ENCODE measurements around the gene ZNF169.
"Not testable (repeated sequence)": the region's sequence is repeated elsewhere in the genome, so short reads cannot be mapped to it uniquely, and the experiment has no call there.

The ZNF169 gene

GRCh38 chr9:94287877-94288513, 28.9 kb downstream of the ZNF169 start:
- no peak for DNase-seq

DNA sequence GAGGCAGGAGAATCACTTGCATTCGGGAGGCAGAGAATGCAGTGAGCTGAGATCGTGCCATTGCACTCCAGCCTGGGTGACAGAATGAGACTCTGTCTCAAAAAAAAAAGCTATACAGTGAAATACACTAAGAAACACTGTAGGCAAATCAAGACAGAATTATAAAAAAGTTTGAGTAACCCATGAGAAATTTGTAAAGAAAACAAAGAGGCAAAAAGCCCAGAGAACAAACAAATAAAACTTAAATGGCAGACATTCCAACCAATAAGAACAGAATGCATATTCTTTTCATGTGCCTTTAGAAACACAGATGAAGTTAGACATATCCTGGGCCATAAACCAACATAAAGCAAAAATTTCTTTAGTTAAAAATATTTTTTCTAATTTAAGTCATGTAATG, 30.6 kb downstream of the ZNF169 start:
- DNase-seq: no peak

GRCh38 chr9:94298949-94299599, 40.0 kb downstream of the ZNF169 start:
- no peak for DNase-seq

GRCh38 chr9:94300470-94301301, 41.6 kb downstream of the ZNF169 start:
- DNase-seq: no peak

DNA sequence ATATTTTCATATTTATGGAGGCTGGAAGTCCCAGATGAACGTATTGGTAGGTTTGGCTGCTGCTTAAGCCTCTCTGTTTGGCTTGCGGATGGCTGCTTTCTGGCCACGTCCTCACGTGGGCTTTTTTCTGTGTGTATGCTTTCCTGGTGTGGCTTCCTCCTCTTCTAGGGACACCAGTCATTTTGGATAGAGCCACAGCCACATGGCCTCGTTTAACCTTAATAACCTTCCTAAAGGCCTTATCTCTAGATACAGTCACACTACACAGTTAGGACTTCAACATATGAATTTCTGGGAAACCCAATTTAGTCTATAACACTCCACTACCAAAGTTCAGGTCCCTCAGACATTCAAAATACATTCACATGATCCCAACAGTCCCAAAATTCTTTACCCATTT, 42.5 kb downstream of the ZNF169 start:
- DNase-seq: no peak

- no peak for DNase-seq
Observed at GRCh38 chr9:94302426-94302825, 43.3 kb downstream of the ZNF169 start.

DNA sequence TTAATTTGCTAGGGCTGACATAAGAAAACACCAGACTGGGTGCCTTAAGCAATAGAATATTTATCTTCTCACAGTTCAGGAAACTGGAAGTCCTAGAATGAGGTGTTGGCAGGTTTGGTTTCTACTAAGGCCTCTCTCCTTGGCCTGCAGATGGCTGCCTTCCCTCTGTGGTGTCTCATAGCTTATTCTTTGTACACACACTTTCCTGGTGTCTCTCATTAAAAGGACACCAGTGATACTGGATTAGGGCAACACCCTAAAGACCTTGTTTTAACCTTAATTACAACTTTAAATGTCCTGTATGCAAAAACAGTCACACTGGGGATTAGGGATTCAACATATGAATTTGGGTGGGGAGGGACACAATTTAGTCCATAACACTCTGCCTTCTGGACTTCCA, 44.2 kb downstream of the ZNF169 start:
- no peak for DNase-seq

- DNase-seq: not testable (repeated sequence)
Observed at GRCh38 chr9:94315034-94315984, 56.2 kb downstream of the ZNF169 start.

DNA sequence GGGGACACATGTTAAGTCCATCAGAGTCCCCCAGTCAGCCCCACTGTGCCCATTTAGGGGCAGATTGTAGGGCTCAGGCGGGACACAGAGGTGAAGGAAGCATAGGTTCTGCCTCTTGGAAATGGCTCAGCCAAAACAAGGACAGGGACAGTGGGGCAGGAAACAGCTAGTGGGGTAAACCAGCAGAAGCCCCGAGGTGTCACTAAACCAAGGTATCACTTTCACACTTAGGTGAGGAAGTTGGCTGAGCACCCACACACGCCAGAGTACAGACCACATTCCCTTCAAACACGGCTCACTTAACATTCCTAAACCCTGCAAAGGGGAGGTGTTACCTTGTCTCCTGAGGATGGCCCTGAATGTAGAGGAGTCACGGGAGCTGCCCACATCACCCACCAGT, 57.1 kb downstream of the ZNF169 start:
- not testable (repeated sequence) for DNase-seq

GRCh38 chr9:94317949-94318657, 59.0 kb downstream of the ZNF169 start:
- DNase-seq: not testable (repeated sequence)

GRCh38 chr9:94322342-94322940, 63.3 kb downstream of the ZNF169 start:
- DNase-seq: not testable (repeated sequence)

DNA sequence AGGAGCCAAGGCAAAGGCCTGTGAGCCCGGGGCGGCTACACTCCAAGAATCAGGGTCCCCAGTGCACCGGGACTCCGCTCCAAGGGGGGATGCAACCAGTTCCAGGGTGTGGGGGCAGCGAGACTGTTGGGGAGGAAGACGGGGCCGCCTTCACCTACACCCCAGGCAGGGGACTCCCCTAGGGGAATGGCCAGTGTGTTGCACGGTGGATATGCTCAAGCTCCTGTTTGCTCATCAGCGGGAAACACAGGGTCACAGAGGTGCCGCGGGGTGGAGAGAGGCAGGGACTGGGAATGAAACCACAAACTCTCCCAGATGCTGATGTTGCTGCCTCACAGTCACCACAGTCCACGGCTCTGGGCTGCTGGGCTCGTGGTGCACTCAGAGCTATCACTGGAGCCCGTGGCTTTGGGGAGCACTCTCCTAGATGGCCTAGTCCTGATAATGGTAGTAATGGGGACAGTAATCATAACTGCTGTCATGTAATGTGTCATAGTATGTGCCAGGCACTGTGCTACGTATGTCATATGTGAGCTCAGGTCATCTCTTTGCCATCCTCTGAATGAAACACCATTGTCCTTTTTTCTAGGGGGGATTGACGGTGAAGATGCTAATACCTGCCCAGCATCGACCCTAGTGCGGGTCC, 64.2 kb downstream of the ZNF169 start:
- DNase-seq: not testable (repeated sequence)

DNA sequence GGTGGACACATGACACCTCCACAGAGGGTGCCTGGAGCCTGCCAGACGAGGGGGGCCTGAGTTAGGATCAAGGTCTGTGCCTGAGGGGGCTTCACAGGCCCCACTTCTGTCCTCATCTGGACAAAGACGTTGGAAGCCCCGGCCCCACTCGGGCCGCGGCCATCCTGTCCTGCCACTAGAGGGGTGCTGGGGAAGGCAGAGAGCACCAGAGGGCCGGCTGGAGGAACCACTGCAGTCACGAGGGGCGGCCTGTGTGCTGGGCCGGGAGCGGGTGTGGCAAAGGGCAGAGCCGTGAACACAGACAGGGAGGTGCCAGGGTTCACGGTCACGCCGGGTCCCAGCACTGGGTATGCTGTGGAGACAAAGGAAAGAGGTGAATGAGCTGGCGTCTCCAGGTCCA, 66.5 kb downstream of the ZNF169 start:
- DNase-seq: not testable (repeated sequence)

GRCh38 chr9:94328544-94328943, 69.4 kb downstream of the ZNF169 start, which contains the start of gene NUTM2F:
TSS of gene NUTM2F (minus strand) at chr9:94328644. CDS start at chr9:94328623, 21 bp downstream.
- DNase-seq: not testable (repeated sequence)

- not testable (repeated sequence) for DNase-seq
Observed at GRCh38 chr9:94336445-94336844, 77.3 kb downstream of the ZNF169 start.

DNA sequence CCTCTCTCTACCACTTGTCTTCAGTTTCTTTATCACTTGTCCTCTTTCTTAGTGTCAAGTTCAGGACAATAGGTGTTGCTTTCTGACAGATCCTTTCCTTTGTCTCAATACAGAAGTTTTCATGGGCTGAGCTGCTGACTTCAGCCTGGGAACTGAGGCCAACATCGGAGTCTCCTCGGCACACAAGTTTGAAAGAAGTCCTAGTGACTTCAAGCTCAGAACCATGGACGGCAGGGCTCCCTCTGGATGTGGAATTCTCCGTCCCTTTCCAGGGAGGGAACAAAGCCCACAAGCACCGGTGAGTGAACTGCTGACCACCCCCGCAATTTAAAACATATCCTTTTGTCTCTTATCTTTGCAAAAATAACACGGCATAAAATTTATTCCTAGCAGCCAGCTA, 79.6 kb downstream of the ZNF169 start:
- not testable (repeated sequence) for DNase-seq

DNA sequence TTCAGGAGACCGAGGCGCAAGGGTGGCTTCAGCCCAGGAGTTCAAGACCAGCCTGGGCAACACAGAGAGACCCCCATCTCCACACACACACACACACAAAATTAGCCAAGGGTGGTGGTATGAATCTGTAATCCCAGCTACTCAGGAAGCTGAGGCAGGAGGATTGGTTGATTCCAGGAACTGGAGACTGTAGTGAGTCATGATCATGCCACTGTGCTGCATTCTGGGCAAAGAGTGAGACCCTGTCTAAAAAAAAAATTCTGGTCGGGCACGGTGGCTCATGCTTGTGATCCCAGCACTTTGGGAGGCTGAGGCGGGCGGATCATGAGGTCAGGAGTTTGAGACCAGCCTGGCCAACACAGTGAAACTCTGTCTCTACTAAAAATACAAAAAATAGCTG, 80.6 kb downstream of the ZNF169 start:
- not testable (repeated sequence) for DNase-seq

GRCh38 chr9:94340750-94341149, 81.7 kb downstream of the ZNF169 start:
- not testable (repeated sequence) for DNase-seq

DNA sequence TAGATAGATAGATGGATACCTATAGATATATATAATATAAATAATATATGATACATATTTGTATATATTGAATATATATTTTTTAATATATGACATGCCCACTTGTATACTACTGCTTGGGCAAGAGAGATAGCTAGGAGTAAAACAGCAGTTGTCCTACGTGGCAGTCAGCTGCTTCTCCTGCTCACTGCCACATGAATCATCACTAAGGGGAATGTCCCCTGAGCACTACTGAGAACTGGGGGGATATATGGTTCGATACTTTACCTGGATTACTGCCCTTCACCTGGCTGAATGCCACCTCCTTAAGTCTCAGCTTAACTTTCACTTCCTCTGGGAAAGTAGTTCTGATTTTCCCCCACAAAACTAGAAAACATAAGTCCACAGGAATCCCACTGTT, 82.6 kb downstream of the ZNF169 start:
- DNase-seq: not testable (repeated sequence)

DNA sequence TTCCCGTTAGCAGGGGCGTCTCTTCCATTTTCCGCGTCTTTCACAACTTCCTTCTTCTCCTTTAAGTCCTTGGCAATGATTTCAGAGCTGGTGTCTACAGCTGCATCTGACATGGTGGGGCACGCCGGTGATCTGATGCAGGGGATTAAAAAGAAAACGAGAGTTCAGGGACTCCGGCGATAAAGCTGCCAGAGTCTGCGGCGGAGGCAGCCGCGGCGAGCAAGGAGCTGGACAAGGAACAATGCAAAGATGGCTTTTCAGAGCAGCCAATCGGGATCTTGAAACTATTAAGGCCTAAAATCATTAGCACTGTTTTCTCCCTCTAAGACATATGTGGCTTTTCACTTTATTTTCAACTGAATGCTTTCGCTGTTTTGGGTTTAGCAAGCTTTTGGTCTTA, 88.4 kb downstream of the ZNF169 start:
- not testable (repeated sequence) for DNase-seq

- DNase-seq: not testable (repeated sequence)
Observed at GRCh38 chr9:94348754-94349153, 89.7 kb downstream of the ZNF169 start.

Data from eye (tissue), 1 donor.